ENCODE results near the gene SPATA46. TPM values are rescaled to one million over a fixed set of nuclear protein-coding genes. Genes with fewer than 3 reads are reported as not detected.

The SPATA46 gene
- total RNA-seq, 2 experiments from 2014 or later, result not detected

DNA sequence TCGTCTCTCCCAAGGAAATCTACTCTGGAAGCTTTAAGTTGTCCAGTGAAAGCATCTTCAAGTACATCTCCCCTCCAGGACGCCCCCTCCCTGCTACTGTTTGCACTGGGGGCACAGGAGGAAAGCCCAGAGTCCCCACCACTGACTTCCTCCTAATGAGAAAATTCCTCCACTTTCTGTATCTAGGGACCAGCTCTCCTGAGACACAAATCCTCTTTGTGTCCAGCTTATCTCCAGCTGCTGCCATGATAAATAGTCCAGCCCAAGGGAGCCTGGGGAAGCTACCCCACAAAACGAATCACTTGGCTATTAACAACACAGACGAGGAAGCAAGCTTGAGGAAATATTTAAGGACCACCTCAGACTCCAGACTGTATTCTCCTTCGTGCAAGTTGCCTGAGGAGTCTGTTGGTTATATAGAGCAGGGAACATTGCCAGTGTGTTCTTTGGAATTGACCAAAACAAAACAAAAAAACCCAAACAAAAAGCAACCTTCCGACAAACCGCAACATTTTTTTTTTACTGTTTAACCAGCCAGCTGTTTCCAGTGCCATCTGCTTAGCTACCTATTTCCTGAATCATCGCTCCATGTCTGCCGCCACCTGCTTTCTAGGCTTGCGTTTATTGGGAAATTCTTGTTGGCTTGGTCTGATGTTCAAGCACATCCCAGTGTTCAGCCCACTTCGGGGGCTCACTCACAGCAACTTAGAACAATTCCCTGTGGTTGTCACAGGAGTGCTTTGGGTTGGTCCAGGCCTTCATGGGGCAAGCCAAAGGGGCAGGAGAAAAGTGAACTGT lies 12.6 kb upstream of the SPATA46 start:
- H3K27ac ChIP-seq (ENCODE audit: low read depth in 1 of 2, low read length in 2 of 2), result no peak overlapping the region
- H3K9me3 Mint-ChIP-seq, result no peaks in the 10 kb centered on the region
- H3K4me1 ChIP-seq (ENCODE audit: insufficient read depth, low read length), result no peaks in the 10 kb centered on the region
- no peaks in the 10 kb centered on the region for H3K36me3 Mint-ChIP-seq (ENCODE audit: low read depth)
- no peaks in the 10 kb centered on the region for H3K4me1 Mint-ChIP-seq (ENCODE audit: low read depth)
- H3K27me3 Mint-ChIP-seq, result peaks cover 27% of the 10 kb centered on the region
- CTCF ChIA-PET, result no interaction called here
- H3K4me3 ChIP-seq (ENCODE audit: low read length), result no peak overlapping the region
- DNase-seq, result no peak
- H3K9me3 ChIP-seq (ENCODE audit: control insufficient read depth in 1 of 2, insufficient read depth in 1 of 2, low read length in 2 of 2), result no peaks in the 10 kb centered on the region
- no peak for ATAC-seq (ENCODE audit: poor library complexity)
- intact Hi-C loops (cut with DNase I, micrococcal nuclease), result no loop called here
- no peak overlapping the region for H3K4me3 Mint-ChIP-seq
- TF ChIP-seq, protein P1, sequence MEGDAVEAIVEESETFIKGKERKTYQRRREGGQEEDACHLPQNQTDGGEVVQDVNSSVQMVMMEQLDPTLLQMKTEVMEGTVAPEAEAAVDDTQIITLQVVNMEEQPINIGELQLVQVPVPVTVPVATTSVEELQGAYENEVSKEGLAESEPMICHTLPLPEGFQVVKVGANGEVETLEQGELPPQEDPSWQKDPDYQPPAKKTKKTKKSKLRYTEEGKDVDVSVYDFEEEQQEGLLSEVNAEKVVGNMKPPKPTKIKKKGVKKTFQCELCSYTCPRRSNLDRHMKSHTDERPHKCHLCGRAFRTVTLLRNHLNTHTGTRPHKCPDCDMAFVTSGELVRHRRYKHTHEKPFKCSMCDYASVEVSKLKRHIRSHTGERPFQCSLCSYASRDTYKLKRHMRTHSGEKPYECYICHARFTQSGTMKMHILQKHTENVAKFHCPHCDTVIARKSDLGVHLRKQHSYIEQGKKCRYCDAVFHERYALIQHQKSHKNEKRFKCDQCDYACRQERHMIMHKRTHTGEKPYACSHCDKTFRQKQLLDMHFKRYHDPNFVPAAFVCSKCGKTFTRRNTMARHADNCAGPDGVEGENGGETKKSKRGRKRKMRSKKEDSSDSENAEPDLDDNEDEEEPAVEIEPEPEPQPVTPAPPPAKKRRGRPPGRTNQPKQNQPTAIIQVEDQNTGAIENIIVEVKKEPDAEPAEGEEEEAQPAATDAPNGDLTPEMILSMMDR (IDR thresholded peaks at IDR 0.05), result no peak
- H3K27me3 ChIP-seq (ENCODE audit: control insufficient read depth in 1 of 2, insufficient read depth in 2 of 2, low read length in 2 of 2), result peaks cover 0 to 6% of the 10 kb centered on the region in 2 experiments
- H3K27ac Mint-ChIP-seq, result no peak overlapping the region
- no peaks in the 10 kb centered on the region for H3K36me3 ChIP-seq (ENCODE audit: insufficient read depth, low read length)
- POLR2A ChIA-PET, result no interaction called here

DNA sequence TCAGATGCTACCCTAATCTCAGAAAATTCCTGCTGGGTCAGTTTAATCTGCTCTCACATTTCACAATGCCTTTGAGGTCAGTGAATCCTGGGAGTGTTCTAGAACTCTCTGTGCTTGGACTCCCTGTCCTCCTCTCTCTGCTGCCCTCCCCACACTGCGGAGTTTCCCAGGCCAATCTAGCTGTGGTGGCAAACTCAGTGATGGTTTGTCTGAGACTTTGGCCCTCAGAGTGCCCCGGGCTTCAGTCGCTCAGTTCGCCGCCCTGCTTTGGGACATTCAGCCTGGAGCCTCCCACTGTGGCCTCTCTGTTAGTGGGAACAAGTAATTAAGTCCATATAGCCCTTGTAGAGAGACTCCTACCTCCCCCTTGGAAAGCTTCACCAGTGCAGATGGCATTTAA lies 12.0 kb upstream of the SPATA46 start:
- peaks cover 0 to 6% of the 10 kb centered on the region in 2 experiments for H3K27me3 ChIP-seq (ENCODE audit: control insufficient read depth in 1 of 2, insufficient read depth in 2 of 2, low read length in 2 of 2)
- H3K9me3 ChIP-seq (ENCODE audit: control insufficient read depth in 1 of 2, insufficient read depth in 1 of 2, low read length in 2 of 2), result no peaks in the 10 kb centered on the region
- TF ChIP-seq, protein P1 (IDR thresholded peaks at IDR 0.05), result no peak
- no peaks in the 10 kb centered on the region for H3K36me3 ChIP-seq (ENCODE audit: insufficient read depth, low read length)
- intact Hi-C loops (cut with DNase I, micrococcal nuclease), result no loop called here
- DNase-seq (no peak), ATAC-seq (ENCODE audit: poor library complexity) (no peak)
- Mint-ChIP-seq H3K4me1 (ENCODE audit: low read depth) (no peaks in the 10 kb centered on the region), H3K36me3 (ENCODE audit: low read depth) (no peaks in the 10 kb centered on the region), H3K27ac (no peak overlapping the region), H3K27me3 (peaks cover 27% of the 10 kb centered on the region), H3K9me3 (no peaks in the 10 kb centered on the region), H3K4me3 (no peak overlapping the region)
- no peak overlapping the region for H3K4me3 ChIP-seq (ENCODE audit: low read length)
- ChIA-PET CTCF (no interaction called here), POLR2A (no interaction called here)
- H3K4me1 ChIP-seq (ENCODE audit: insufficient read depth, low read length), result no peaks in the 10 kb centered on the region
- no peak overlapping the region for H3K27ac ChIP-seq (ENCODE audit: low read depth in 1 of 2, low read length in 2 of 2)

DNA sequence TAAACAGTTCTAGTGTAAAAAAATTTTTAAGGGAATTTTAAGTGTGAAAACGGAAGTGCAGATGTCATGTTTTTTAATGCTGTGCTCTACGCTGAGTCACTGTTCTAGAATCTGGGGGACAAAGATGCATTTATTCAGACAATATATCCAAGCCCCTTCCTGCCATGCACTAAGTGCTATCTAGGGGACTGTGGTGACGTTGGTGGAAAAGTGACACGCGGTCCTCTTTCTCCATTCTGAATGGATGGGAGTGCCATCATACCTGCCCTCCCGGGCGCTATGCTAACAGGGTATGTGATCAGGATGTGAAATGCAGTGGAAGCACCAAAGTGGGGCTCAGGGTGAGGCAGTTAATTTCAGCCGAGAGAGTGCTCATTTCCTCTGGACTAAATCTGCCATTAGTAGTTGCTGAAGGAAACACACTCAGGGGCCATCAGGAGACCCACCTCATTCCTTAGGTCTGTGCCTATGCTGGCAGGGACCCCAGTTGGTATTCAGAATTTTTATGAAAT lies 11.5 kb upstream of the SPATA46 start:
- intact Hi-C loops (cut with DNase I, micrococcal nuclease), result no loop called here
- Histone ChIP-seq H3K9me3 (ENCODE audit: control insufficient read depth in 1 of 2, insufficient read depth in 1 of 2, low read length in 2 of 2) (no peaks in the 10 kb centered on the region), H3K4me3 (ENCODE audit: low read length) (no peak overlapping the region), H3K27me3 (ENCODE audit: control insufficient read depth in 1 of 2, insufficient read depth in 2 of 2, low read length in 2 of 2) (peaks cover 0 to 6% of the 10 kb centered on the region in 2 experiments), H3K36me3 (ENCODE audit: insufficient read depth, low read length) (no peaks in the 10 kb centered on the region), H3K4me1 (ENCODE audit: insufficient read depth, low read length) (no peaks in the 10 kb centered on the region), H3K27ac (ENCODE audit: low read depth in 1 of 2, low read length in 2 of 2) (no peak overlapping the region)
- POLR2A ChIA-PET, result no interaction called here
- no peaks in the 10 kb centered on the region for H3K4me1 Mint-ChIP-seq (ENCODE audit: low read depth)
- H3K27me3 Mint-ChIP-seq, result peaks cover 24% of the 10 kb centered on the region
- H3K9me3 Mint-ChIP-seq, result no peaks in the 10 kb centered on the region
- H3K27ac Mint-ChIP-seq, result no peak overlapping the region
- H3K4me3 Mint-ChIP-seq, result no peak overlapping the region
- ATAC-seq (ENCODE audit: poor library complexity), result no peak
- CTCF ChIA-PET, result no interaction called here
- DNase-seq, result no peak
- no peaks in the 10 kb centered on the region for H3K36me3 Mint-ChIP-seq (ENCODE audit: low read depth)
- TF ChIP-seq, protein P1 (IDR thresholded peaks at IDR 0.05), result no peak
